NCI-H1694 (cell line): ENCODE data around the gene POC5.
"Not testable (repeated sequence)": the region's sequence is repeated elsewhere in the genome, so short reads cannot be mapped to it uniquely, and the experiment has no call there.

ENCODE experiments used
- DNase-seq: peaks from one replicate; lab custom pipeline; 2025; lab: John Stamatoyannopoulos, UW

Gene POC5, protein sequence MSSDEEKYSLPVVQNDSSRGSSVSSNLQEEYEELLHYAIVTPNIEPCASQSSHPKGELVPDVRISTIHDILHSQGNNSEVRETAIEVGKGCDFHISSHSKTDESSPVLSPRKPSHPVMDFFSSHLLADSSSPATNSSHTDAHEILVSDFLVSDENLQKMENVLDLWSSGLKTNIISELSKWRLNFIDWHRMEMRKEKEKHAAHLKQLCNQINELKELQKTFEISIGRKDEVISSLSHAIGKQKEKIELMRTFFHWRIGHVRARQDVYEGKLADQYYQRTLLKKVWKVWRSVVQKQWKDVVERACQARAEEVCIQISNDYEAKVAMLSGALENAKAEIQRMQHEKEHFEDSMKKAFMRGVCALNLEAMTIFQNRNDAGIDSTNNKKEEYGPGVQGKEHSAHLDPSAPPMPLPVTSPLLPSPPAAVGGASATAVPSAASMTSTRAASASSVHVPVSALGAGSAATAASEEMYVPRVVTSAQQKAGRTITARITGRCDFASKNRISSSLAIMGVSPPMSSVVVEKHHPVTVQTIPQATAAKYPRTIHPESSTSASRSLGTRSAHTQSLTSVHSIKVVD

DNA sequence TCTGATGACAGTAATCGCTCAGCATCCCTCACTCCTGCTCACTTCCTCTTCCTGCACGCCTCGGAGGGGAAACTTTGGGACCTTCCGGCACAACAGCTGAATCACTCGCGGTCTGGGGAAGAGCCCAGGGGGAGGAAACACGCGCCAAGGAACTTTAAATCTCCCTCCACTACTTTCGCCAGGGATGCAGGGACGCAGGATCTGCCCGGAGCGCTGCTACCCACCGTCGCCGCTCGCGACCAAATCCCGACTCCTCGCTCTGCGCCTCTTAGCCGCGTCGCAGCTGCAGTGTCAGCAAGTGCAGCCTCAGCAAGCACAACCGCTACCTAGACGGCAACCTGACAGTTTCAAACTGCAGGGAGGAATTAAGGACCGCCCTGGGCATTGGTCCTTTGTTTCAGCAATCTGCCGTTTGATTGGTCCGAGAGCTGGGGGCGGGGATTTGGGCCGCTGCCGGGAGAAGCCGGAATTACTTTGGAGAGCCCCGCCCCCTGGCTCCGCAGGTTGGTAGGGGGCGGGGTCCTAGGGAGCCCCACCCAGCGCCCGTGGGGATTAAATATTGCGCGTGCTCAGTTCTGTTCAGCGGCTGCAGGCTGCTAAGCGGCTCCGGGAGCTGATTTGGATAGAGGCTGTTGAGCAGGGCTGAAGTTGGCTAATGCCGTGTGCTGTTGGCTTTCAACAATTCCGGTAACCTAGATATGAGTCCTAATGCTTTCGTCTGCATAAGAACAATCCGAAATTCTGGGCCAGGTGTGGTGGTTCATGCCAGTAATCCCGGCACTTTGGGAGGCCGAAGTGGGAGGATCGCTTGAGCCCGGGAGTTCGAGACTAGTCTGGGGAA lies at the start of gene POC5:
Gene POC5 (minus strand): TSS at position 356 of the 841 bp plus-strand sequence. CDS start 4,500 bp downstream, outside the sequence.
- DNase-seq: peak; percentile 94

DNA sequence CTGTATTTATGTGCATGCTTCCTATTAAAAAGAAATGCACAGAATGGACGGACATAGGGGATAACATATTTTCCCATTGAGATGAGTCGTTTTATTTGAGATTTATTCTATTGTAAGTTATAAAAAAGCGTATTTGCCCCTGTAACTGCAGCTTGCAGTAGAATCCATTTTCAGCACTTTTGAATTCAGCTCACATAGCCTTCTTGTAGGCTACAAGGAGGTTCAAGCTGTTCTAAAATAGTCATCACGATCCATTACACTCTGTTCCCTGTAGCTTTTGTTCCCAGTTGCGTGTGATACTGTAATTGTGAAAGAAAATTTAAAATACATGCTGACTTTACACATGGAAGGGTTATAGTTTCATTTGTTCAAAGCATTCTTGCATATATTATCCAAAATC lies 40.9 kb upstream of the POC5 start:
- no peak for DNase-seq

DNA sequence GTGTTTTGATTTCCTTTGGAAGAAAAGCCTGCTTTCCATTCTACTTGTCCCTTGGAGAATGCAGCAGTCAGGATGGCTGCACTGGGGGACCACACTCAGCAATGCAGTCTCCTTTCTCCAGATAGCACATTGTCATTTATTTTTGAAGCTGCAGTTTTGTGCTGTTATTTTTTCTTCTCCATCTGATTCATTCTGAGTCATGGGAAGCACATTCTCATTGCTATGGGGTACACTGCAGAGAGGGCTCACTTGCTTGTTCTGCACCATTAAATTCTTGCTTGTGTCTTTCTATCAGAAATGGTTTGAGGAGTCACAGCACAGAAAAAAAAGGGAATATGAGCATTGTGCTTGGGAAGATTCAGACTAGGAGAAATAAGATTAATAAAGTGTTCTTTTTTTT lies 39.7 kb upstream of the POC5 start:
- no peak for DNase-seq

DNA sequence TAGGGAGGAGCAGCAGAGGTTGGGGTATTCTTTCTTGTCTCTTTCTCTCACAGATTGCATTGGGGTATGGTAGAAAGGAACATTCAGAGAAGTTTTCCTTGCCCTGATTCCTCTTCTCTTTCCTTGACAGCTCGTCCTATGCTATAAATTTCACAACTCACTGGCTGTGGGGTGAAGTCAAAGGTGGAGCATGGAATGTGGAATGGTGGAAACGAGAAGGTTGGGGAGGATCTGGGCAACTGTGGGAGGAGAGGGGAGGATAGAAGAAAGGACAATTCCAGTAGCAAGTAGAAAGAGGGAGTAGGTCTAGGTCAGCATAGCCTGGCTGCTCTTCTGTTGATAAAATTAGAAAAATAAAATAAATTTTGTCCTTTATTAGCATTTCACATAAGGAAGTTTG lies 39.0 kb upstream of the POC5 start:
- DNase-seq: no peak

DNA sequence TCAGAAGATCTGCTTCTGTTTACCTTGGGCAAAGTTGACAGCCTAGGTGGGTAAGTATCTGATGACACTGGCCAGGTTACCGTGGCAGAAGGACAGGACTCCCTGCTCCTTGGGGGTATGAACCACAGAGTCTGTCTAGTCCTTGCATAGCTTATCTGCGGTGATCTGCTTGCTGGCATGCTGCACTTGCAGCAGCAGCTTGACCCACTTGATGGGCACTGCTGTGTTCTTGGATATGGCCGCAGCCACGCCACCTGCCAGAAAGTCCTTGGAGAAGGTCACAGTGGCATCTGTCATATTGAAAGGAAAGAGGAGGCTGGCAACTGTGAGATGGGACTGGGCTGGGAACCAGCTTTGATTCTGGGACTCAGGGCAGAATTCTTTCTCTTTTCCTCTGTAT lies 35.9 kb upstream of the POC5 start:
- DNase-seq: no peak

DNA sequence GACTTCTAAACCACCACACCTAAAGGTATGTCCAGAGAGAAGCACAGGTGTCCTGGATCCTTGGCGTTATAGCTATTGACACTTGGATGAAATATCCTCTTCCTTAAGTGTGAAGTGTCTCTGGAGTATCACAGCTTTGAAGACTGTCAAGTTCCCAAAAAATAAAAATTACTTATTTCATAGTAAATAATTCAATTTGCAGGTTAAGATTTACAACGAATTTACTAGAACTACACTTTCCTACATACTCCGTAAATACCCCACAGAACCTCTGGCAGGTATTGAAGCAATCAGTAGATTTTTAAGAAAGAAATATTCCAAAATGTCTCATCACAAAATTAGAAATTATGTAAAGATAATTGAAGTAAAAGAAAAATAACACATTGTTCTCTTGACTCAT lies 27.1 kb upstream of the POC5 start:
- DNase-seq: no peak

DNA sequence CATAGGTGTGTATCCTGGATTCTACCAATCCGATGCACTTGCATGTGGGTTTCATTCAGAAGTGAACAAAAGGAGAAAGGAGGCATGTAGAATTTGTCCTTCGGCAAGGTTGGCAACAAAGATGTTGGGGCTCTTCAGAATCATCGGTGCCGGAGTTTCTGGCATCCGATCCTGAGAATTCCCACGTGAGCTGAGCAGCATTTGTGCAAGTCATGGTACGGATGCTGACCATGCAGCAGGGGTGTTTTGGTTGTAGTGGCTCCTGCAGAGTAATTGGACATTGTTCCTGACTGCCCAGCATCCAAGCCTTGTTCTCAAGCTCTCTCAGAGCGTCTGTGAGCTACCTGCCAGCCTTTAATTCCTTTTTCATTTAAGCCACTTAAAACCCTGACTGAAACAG lies 19.0 kb upstream of the POC5 start:
- DNase-seq: no peak

DNA sequence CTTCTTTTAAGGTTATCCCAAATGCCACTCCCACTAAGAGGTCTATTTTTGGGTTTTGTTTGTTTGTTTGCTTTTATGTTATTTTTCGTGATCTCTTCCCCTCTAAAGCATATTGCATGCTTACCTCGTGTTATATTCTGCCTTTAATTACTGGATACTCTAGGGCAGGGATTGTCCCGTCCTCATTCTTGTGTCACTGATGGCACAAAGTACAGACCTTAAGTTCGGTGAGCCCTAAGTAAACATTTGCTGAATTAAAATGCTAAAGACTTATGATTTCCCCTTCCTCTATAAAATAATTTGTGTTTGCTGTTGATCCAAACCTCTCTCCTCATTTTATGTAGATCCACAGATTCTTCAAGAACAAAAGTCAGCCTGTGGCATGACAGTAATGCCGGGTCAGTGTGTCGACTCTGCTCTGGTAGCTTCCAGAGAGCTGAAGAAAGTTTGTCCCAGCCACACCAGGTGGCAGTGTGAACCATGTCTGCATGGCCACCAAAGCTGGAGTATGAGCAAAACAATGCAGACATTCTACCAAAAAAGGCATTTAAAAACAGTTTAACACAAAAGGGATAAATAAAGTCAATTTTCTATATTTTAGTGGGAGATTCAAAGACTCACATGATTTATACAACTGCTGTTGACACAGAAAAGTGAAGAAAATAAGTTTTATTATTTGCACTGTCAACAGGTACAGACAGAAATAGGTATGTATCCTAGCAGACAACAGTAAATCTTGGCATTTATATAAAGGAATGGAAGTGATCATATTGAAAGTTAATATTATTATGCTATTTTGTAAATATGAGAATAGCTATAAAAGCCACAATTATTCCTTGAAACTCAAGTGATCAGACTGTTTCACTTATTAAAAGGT lies 17.9 kb upstream of the POC5 start:
- no peak for DNase-seq

DNA sequence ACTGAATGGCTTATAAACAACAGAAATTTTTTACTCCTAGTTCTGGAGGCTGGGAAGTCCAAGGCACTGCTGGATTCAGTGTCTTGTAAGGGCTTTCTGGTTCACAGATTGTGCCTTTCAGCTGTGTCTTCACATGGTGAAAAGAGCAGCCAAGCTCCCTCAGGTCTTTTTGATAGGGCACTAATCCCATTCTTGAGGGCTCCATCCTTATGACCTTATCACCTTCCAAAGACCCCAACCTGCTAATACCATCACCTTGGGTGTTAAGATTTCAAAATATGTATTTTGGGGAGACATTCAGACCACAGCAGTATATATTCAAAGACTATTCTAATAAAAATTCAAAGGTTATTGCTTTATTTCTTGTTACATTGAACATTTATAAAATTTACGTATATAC lies 16.5 kb upstream of the POC5 start:
- DNase-seq: no peak

DNA sequence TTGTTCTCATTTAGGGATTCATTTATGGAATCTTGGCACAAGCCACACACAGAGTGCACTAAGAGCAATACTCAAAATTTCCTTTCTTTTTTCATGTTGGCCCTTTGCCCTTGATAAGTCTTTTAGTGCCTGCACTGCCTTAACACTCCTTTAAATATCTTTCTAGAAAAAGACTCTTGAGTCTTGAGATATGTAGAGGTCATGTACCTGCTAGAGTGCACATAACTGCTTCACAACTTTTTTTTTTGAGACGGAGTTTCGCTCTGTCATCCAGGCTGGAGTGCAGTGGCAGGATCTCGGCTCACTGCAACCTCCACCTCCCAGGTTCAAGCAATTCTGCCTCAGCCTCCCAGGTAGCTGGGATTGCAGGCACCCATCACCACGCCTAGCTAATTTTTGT lies 14.3 kb upstream of the POC5 start:
- not testable (repeated sequence) for DNase-seq

DNA sequence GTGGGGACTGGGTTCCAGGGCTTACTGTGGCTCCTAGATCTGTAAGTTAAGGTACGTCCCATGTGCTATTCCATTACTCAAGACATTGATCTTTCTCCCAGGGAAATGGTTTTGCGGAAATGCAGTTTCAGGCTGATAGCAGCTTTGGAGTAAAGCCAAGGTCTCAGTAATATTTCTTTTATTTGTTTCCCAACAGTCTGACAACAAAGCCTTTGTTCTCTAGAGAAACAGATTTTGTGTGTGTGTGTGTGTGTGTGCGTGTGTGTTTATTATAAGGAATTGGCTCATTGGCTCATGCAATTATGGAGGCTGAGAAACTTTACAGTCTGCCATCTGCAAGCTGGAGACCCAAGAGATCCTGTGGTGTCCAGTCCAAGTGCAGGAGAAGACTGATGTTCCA lies 12.1 kb upstream of the POC5 start:
- DNase-seq: no peak

DNA sequence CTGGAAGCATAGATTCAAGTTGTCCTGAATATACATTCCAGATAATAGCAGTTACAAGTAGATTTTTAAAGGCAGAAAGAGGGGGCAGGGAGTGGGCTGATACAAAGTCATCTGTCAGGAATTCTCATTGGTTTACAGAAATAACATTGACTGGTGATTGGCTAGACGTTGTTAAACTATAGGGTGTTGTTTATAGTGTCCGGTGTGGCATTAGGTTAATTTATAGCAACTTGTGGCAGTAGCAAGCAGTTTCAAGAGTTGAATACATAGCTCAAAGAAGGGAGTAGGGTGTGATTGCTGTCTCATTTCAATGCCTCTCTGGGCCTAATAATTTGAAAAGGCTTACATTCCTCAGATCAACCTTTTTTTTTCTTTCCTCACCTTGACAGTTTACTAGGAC lies 10.7 kb upstream of the POC5 start:
- no peak for DNase-seq

DNA sequence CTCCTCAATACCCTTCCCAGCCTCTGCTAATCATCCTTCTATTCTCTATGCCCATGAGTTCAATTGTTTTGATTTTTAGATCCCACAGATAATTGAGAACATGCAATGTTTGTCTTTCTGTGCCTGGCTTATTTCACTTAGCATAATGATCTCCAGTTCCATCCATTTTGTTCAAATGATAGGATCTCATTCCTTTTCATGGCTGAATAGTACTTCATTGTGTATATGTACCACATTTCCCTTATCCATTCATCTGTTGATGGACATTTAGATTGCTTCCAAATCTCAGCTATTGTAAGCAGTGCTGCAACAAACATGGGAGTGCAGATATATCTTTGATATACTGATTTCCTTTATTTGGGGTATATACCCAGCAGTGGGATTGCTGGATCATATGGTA lies 9.0 kb upstream of the POC5 start:
- DNase-seq: not testable (repeated sequence)

DNA sequence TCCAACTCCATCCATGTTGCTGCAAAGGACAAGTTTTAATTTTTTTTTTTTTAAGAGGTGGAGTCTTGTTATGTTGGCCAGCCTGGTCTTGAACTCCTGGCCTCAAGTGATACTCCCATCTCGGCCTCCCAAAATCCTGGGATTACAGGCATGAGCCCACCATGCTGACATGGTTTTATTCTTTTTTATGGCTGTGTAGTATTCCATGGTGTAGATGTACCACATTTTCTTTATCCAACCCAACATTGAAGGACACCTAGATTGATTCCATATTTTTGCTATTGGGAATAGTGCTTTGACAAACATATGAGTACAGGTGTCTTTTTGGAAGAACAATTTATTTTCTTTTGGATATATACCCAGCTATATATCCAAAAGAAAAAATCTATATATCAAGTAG lies 6.1 kb upstream of the POC5 start:
- no peak for DNase-seq

DNA sequence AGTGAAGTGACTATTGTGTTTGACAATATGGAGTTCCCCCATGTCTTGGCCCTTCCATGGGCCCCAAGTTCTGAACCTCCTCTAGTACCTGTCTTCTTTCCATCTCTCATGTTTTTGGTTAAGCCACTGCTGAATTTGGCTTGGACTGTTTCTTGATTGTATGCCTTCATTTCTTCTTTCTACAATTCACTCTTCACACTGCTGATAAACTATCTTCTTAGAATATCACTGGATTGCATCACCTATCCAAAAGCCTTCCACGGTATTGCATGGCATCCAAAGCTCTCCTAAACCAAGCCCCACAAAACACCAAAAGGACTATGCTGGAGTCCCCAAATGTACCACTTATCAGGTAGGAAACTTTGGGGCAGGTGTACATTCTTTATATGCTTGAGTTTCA lies 4.3 kb upstream of the POC5 start:
- DNase-seq: no peak

DNA sequence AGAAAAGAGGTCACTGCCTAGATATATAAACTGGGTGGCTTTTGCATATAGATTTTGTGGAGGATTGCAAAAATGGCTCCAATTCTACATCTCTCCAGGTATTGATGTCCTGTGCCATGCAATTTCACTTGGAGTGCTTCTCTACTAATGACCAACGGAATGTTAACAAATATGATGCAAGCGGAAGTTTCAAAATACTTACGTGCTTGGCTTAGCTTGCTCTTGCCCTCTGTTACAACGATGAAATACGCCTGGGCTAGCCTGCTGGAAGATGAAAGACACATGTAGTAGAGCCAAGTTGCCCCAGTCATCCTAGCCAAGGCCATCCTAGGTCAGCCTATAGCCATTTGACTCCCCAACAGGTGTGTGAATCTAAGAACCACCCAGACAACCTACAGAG lies 3.6 kb upstream of the POC5 start:
- no peak for DNase-seq

DNA sequence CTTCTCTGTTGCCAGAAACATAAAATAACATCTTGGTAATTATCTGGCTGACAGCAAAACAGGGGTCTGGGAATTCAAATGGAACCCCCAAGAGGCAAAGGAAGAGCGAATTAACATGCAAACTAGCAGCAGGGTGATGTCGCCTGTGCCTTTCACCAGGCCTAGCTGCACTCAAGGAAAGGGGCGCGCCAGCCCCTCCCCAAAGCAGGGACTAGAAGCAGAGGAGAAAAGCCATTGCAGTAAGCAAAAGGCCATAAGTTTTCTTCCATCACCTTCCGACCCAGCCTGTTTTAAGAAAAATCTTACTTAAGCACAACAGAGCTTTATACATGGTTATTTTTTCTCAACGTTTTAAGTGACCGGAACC lies 539 bp downstream of the POC5 start:
- DNase-seq: no peak

DNA sequence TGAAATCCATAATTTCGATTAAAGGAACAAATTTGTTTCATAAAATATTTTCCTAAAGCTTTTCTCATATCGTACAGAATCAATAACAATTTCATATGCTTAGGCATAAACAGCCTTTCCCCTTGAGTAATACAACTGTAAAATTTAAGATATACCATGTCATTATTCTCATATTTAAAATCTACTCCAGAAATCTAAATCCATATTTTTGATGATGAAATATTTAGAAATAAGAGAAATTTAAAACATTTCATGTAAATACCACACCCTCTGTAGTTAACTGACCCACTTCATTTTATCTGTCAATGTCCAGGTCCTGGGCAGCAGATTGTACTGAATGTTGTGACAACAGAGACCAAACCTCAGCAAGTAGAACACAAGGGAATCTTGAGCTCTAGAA lies 5.1 kb downstream of the POC5 start:
- no peak for DNase-seq

DNA sequence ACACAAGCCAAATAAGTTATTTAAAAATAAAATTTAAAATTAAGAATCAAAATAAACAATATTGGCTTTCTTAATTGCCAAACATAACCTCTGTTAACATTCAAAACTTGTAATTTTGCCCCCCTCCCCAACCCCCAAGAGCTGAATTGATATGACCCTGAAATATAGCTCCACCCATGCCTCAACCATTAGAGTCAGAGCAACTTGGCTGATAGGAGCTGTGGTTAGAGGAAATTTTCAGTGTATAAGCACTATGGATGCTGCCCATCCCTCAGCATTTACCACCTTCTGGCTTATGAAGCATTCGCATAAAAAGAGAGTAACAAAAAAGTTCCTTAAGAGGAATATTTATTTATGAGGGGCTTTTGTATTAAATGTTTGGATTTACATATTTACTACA lies 6.1 kb downstream of the POC5 start:
- DNase-seq: no peak

DNA sequence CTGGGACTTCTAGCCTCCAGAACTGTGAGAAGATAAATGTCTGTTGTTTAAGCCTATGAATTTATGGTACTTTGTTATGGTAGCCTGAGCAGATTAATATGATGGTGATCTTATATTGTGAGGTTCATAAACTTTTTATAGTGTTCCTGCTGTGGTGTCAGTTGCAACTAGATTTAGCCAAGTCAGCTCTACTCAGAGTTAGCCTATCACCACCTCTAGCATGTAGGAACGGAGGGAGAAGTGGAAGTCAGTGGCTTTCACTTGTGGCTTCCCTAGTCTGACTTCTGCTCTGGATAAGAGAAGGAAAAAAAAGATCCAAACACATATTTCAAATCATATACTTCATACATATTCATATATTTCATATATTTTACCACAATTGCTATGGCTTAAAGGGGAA lies 6.6 kb downstream of the POC5 start:
- no peak for DNase-seq

DNA sequence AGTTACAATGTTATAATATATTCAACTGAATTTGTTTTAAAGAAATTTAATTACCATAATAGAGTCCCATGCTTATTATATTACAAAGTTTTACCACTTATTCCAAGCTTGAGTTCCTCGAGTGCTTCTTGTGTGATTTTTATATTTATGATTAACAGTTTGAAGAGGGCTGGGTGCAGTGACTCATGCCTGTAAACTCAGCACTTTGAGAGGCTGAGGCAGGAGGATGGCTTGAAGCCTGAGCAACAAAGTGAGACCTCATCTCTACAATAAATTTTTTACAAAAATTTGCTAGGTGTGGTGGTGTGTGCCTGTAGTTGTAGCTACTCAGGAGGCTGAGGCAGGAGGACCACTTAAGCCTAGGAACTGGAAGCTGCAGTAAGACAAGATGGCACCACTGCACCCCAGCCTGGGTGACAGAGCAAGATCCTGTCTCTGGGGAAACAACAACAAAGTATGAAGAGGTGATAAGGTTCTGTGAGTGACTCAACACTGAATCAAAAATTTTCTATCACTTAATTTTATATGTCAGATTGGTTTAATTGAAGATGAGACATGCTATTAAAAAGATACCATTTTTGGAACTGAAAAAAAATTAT lies 9.2 kb downstream of the POC5 start:
- no peak for DNase-seq

DNA sequence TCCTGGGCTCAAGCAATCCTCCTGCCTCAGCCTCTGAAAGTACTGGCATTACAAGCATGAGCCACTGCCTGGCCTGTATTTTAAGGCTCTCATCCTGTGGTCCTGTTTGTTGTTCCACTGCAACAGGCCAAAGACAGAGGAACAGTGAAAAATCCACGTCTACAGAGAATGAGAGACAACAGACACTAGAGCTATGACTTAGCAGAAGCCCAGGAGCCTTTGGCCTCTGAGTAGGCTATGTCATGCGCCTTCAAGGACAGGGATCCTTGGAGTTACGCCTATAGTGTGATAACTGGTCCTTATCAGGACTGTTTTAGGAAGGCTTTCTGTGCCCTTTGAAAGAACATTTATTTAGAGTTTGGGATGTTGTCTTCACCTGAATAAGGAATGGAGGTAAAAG lies 10.5 kb downstream of the POC5 start:
- DNase-seq: no peak
